Adrenal gland (tissue), 5 donors: Measurements from ENCODE around the gene CELF3.

Experiments
- POLR2A ChIP-seq, 2 donors: fragments of 450-650 bp; IDR thresholded peaks; one replicate each; pipeline ENCODE4 v1.6.1; 2017; ENCODE audit warnings: antibody characterized with exemption in 2 of 2, mild to moderate bottlenecking in 2 of 2, moderate library complexity in 1 of 2
- TF ChIP-seq, protein P1 (sequence below), 6 experiments: fragments of 450-650 bp in 4 of 6; fragments of 200-600 bp in 2 of 6; sonication (generic) in 1 of 6; IDR thresholded peaks; 1 replicate in 5 of 6; 2 replicates in 1 of 6; pipeline versions ENCODE4 v1.5.1 to v1.8.0; 2016 to 2021; ENCODE audit warnings: antibody characterized with exemption in 6 of 6, mild to moderate bottlenecking in 2 of 6, moderate library complexity in 1 of 6
- donor health status: DM: no; HTN: no; CAD: no.

DNA sequence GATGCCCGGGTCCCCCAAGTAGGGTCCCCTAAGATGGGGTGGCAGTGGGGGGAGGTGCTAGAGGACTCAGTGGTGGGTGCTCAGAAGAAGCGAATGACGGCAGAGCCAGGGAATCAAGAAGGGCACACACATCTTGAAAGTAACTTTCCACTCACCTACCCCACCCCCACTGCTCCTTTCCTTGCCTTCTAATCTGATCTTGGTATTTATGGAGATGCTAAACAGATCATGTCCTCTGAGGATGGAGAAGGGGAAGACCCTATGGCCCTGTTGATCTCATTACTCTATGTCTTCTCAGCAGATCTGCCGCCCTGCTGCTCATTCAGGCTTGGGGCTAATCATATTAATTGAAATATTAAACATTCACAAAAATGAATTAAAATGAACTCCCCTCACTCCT is 2.1 kb upstream of the CELF3 start:
- no peak for TF ChIP-seq POLR2A (IDR thresholded peaks at IDR 0.05)
- TF ChIP-seq, protein P1, sequence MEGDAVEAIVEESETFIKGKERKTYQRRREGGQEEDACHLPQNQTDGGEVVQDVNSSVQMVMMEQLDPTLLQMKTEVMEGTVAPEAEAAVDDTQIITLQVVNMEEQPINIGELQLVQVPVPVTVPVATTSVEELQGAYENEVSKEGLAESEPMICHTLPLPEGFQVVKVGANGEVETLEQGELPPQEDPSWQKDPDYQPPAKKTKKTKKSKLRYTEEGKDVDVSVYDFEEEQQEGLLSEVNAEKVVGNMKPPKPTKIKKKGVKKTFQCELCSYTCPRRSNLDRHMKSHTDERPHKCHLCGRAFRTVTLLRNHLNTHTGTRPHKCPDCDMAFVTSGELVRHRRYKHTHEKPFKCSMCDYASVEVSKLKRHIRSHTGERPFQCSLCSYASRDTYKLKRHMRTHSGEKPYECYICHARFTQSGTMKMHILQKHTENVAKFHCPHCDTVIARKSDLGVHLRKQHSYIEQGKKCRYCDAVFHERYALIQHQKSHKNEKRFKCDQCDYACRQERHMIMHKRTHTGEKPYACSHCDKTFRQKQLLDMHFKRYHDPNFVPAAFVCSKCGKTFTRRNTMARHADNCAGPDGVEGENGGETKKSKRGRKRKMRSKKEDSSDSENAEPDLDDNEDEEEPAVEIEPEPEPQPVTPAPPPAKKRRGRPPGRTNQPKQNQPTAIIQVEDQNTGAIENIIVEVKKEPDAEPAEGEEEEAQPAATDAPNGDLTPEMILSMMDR (IDR thresholded peaks at IDR 0.05) = no peak
